IMR-90 (cell line): Measurements from ENCODE around the gene LAMA3. TPM values are rescaled to one million over a fixed set of nuclear protein-coding genes. Genes with fewer than 3 reads are reported as not detected.

Source experiments
- ATAC-seq: fragments of 200-7000 bp; cut with Tn5 transposase; 2 replicates; pipeline ENCODE4 v1.9.1; 2020; ENCODE audit warnings: low read depth, mild to moderate bottlenecking, moderate library complexity
- BruUV-seq: library from RNA; stranded (reverse); fragments of 400-500 nt; replicated peaks from 2 replicates; lab custom pipeline; 2021; lab: Mats Ljungman, UMichigan
- CTCF ChIA-PET: fragments of 300-600 bp; formaldehyde crosslinking; extraction: SDS; loops from one replicate; lab custom pipeline; 2021; ENCODE audit warnings: antibody characterized with exemption; lab: Yijun Ruan, JAX
- POLR2A ChIA-PET: fragments of 300-600 bp; sonication (Branson Sonifier 250); formaldehyde crosslinking; loops from one replicate; lab custom pipeline; 2022; ENCODE audit warnings: antibody characterized with exemption; ENCODE audit not compliant: unreplicated experiment; lab: Charles Lee
- DNase-seq: peaks from one replicate; pipeline ENCODE4 v3.0.0; 2013
- H2AFZ ChIP-seq: replicated peaks from 2 replicates; pipeline ENCODE3; 2013; ENCODE audit warnings: low read length, mild to moderate bottlenecking; ENCODE audit not compliant: poor library complexity
- H2AK5ac ChIP-seq: 2 replicates; pipeline ENCODE4 v1.6.1; 2013; ENCODE audit warnings: low read depth, low read length, inconsistent platforms
- H2AK9ac ChIP-seq: replicated peaks from 2 replicates; pipeline ENCODE3; 2013; ENCODE audit warnings: mild to moderate bottlenecking, low read depth, low read length, moderate library complexity; ENCODE audit not compliant: poor library complexity
- H2BK120ac ChIP-seq: 2 replicates; pipeline ENCODE4 v1.6.1; 2013; ENCODE audit warnings: low read depth, low read length, inconsistent platforms
- H2BK15ac ChIP-seq: 3 replicates; pipeline ENCODE4 v1.6.1; 2013; ENCODE audit warnings: low read depth, low read length, inconsistent platforms
- H2BK20ac ChIP-seq: 2 replicates; pipeline ENCODE4 v1.6.1; 2013; ENCODE audit warnings: low read depth, mild to moderate bottlenecking, inconsistent platforms, low read length, moderate library complexity
- H2BK5ac ChIP-seq: 2 replicates; pipeline ENCODE4 v1.6.1; 2013; ENCODE audit warnings: mild to moderate bottlenecking, low read depth, low read length, inconsistent platforms; ENCODE audit not compliant: poor library complexity, severe bottlenecking
- H3K14ac ChIP-seq: replicated peaks from 2 replicates; pipeline ENCODE4 v1.6.1; 2013; ENCODE audit warnings: low read depth, low read length, inconsistent platforms
- H3K18ac ChIP-seq: 2 replicates; pipeline ENCODE4 v1.6.1; 2013; ENCODE audit warnings: low read depth, low read length, control low read depth
- H3K23ac ChIP-seq: 2 replicates; pipeline ENCODE4 v1.6.1; 2013; ENCODE audit warnings: low read depth, low read length, inconsistent platforms
- H3K27ac ChIP-seq: 2 replicates; pipeline ENCODE4 v1.5.1; 2013; ENCODE audit warnings: mild to moderate bottlenecking, control low read depth, low read length; ENCODE audit not compliant: insufficient read depth
- H3K27me3 ChIP-seq: 2 replicates; pipeline ENCODE4 v1.6.1; 2013; ENCODE audit warnings: low read length; ENCODE audit not compliant: control insufficient read depth, insufficient read depth
- H3K36me3 ChIP-seq: 2 replicates; pipeline ENCODE4 v1.6.1; 2013; ENCODE audit warnings: low read length, mixed read lengths; ENCODE audit not compliant: control insufficient read depth, insufficient read depth
- H3K4ac ChIP-seq: 2 replicates; pipeline ENCODE4 v1.6.1; 2013; ENCODE audit warnings: low read depth, low read length, inconsistent platforms
- H3K4me1 ChIP-seq: 2 replicates; pipeline ENCODE4 v1.6.1; 2013; ENCODE audit warnings: low read length, mixed read lengths; ENCODE audit not compliant: control insufficient read depth, insufficient read depth
- H3K4me2 ChIP-seq: 2 replicates; pipeline ENCODE4 v1.6.1; 2013; ENCODE audit warnings: low read depth, mild to moderate bottlenecking, control low read depth, low read length, moderate library complexity
- H3K4me3 ChIP-seq: 2 replicates; pipeline ENCODE4 v1.5.1; 2013; ENCODE audit warnings: low read depth, mild to moderate bottlenecking, control low read depth, low read length, moderate library complexity; ENCODE audit not compliant: insufficient read depth
- H3K56ac ChIP-seq: 2 replicates; pipeline ENCODE4 v1.6.1; 2013; ENCODE audit warnings: low read length, inconsistent platforms; ENCODE audit not compliant: insufficient read depth; ENCODE audit errors: extremely low read depth
- H3K79me1 ChIP-seq, 2 experiments: 2 replicates each; pipeline ENCODE4 v1.6.1; 2013; ENCODE audit warnings: low read length in 2 of 2, inconsistent platforms in 1 of 2, low read depth in 1 of 2
- H3K9ac ChIP-seq: 2 replicates; pipeline ENCODE4 v1.6.1; 2013; ENCODE audit warnings: low read depth, low read length, control low read depth
- H3K9me1 ChIP-seq: 2 replicates; pipeline ENCODE4 v1.6.1; 2013; ENCODE audit warnings: low read length, inconsistent platforms; ENCODE audit not compliant: insufficient read depth
- H3K9me3 ChIP-seq: 2 replicates; pipeline ENCODE4 v1.6.1; 2013; ENCODE audit warnings: low read length; ENCODE audit not compliant: control insufficient read depth, insufficient read depth
- H4K20me1 ChIP-seq: 2 replicates; pipeline ENCODE4 v1.6.1; 2013; ENCODE audit warnings: low read length, inconsistent platforms; ENCODE audit not compliant: insufficient read depth
- H4K5ac ChIP-seq: 2 replicates; pipeline ENCODE4 v1.6.1; 2013; ENCODE audit warnings: mild to moderate bottlenecking, low read depth, low read length, control low read depth
- H4K8ac ChIP-seq, 2 experiments: 2 replicates each; pipeline ENCODE4 v1.6.1; 2013; ENCODE audit warnings: low read depth in 2 of 2, low read length in 2 of 2, control low read depth in 1 of 2, inconsistent platforms in 1 of 2
- H4K91ac ChIP-seq: 2 replicates; pipeline ENCODE4 v1.6.1; 2013; ENCODE audit warnings: low read depth, low read length, inconsistent platforms; ENCODE audit not compliant: insufficient read depth
- CEBPB ChIP-seq: IDR thresholded peaks from 2 replicates; pipeline ENCODE4 v1.6.1; 2012; ENCODE audit warnings: low read depth, low read length, improper control_type of control experiment
- ELK1 ChIP-seq: fragments of 150-350 bp; IDR thresholded peaks from 2 replicates; pipeline ENCODE4 v1.6.1; 2016; ENCODE audit warnings: low read depth, mild to moderate bottlenecking, low read length, moderate library complexity, borderline replicate concordance
- FOS ChIP-seq: fragments of 150-350 bp; IDR thresholded peaks from 2 replicates; pipeline ENCODE4 v1.6.1; 2016; ENCODE audit warnings: low read depth, low read length
- MAFK ChIP-seq: IDR thresholded peaks from 2 replicates; pipeline ENCODE4 v1.6.1; 2012; ENCODE audit warnings: low read depth, low read length, improper control_type of control experiment
- POLR2A ChIP-seq: IDR thresholded peaks from 2 replicates; pipeline ENCODE4 v1.6.1; 2012; ENCODE audit warnings: mild to moderate bottlenecking, low read depth, low read length
- WGBS, 2 experiments: methylation state at CpG; one replicate each; pipeline versions ENCODE4 v1.1.5 to v1.1.7; 2013; ENCODE audit warnings: missing lambda C conversion rate in 2 of 2; ENCODE audit not compliant: insufficient read length in 1 of 2; ENCODE audit errors: extremely low coverage in 2 of 2; 5-methylcytosine and 5-hydroxymethylcytosine counted together
- dilution Hi-C: fragments of 300-500 bp; cut with HindIII; formaldehyde crosslinking; loops from one replicate; pipeline ENCODE4 v1.14.3; 2018; ENCODE audit warnings: low sequenced_read_pairs; ENCODE audit not compliant: unreplicated experiment
- in situ Hi-C: fragments of 300-500 bp; cut with MboI; formaldehyde crosslinking; loops from 3 replicates; pipeline ENCODE4 v1.14.3; 2019; ENCODE audit warnings: low sequenced_read_pairs, inconsistent platforms, mixed read lengths
- intact Hi-C: fragments of 100-400 bp; cut with micrococcal nuclease; formaldehyde crosslinking; loops from 2 replicates; pipeline ENCODE4 v1.10.0; 2022
- polyA plus RNA-seq, 3 experiments: library from polyadenylated mRNA; depleted of rRNA; stranded (reverse); fragments of >200 nt; gene quantifications; 2 replicates each; pipeline ENCODE4 v1.2.3, GENCODE V29; 2012; ENCODE audit warnings: low replicate concordance in 1 of 3
- total RNA-seq: library from RNA; depleted of rRNA; stranded (reverse); fragments of >200 nt; gene quantifications from 2 replicates; pipeline ENCODE4 v1.2.3, GENCODE V29; 2012

LAMA3 gene
- total and polyA plus RNA-seq, 2 of the 4 experiments (the other 2 are of a cell fraction), result 0.18 to 0.19 TPM

GRCh38 chr18:23878336-23878900, 189.2 kb downstream of the LAMA3 start:
- Histone ChIP-seq H3K4me3 (no peak overlapping the region), H3K4ac (no peak overlapping the region), H3K4me1 (peaks cover 1% of the 10 kb centered on the region; the same call in 1 of the 2 replicates), H3K18ac (no peak overlapping the region), H4K20me1 (no peaks in the 10 kb centered on the region), H3K36me3 (no peaks in the 10 kb centered on the region), H2BK20ac (no peak overlapping the region), H3K79me1 (no peaks in the 10 kb centered on the region), H3K27ac (no peak overlapping the region), H2BK120ac (no peak overlapping the region), H3K9me3 (no peaks in the 10 kb centered on the region), H3K27me3 (peaks cover 14% of the 10 kb centered on the region), H2AK9ac (no peak overlapping the region), H4K5ac (no peak overlapping the region), H2BK5ac (no peak overlapping the region), H3K14ac (no peak overlapping the region), H2AFZ (no peak overlapping the region), H3K9me1 (no peaks in the 10 kb centered on the region; the same call in 1 of the 2 replicates), H3K4me2 (no peak overlapping the region), H4K8ac (no peak overlapping the region), H3K56ac (no peak overlapping the region), H3K23ac (no peak overlapping the region), H4K91ac (no peak overlapping the region), H2BK15ac (no peak overlapping the region), H2AK5ac (no peak overlapping the region), H3K9ac (no peak overlapping the region)
- ChIA-PET CTCF (no interaction called here), POLR2A (no interaction called here)
- DNase-seq, result no peak
- intact Hi-C loops, result no loop called here
- no peak for ATAC-seq
- 80% methylated on average over 2 of the region's 11 CpGs; no CpG with 5 or more reads in 1 of the 2 experiments for WGBS, 2 experiments
- no peak for TF ChIP-seq MAFK
- no peak for TF ChIP-seq POLR2A
- TF ChIP-seq ELK1, result no peak
- TF ChIP-seq CEBPB, result no peak
- no peak for TF ChIP-seq FOS
- BruUV-seq, result no TSS peak
- dilution Hi-C loops, result no loop called here
- in situ Hi-C loops, result no loop called here
